Activated CD4-positive, alpha-beta T cell treated with anti-CD3 and anti-CD28 coated beads, Interleukin-2, amount 50 U/mL, for 24 hours (primary cell): ENCODE data around the gene ABCD2.
"Not testable (repeated sequence)": the region's sequence is repeated elsewhere in the genome, so short reads cannot be mapped to it uniquely, and the experiment has no call there.

ENCODE experiments used
- DNase-seq, 2 donors: peaks; one replicate each; pipeline ENCODE4 v3.0.0-alpha.2; 2020; ENCODE audit warnings: low read depth in 1 of 2, low spot score in 1 of 2

The ABCD2 gene

GRCh38 chr12:39619660-39620433 lies at the start of gene ABCD2:
TSS of gene ABCD2 (minus strand) at chr12:39619803. CDS start at chr12:39619615, 188 bp downstream.
- DNase-seq: peak; percentile 32 to 79

DNA sequence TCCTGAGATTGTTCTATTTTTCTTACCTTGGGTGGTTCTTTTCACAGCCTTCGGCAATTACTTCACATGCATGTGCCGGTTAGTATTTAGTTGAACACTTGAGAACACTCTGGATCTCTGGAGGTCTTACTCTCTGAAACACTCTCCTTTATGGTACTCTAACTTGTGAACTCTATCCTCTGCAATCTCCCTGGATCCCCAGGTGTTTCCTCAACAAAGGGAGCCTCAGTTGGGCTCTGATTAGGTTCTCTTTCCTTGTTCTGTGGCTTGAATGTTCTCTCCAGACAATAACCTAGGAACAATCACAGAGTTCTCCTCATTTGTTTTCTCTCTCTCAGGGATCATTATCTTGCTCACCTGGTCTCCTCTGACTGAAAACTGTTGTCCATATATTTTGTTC lies 40.5 kb upstream of the ABCD2 start:
- no peak for DNase-seq

DNA sequence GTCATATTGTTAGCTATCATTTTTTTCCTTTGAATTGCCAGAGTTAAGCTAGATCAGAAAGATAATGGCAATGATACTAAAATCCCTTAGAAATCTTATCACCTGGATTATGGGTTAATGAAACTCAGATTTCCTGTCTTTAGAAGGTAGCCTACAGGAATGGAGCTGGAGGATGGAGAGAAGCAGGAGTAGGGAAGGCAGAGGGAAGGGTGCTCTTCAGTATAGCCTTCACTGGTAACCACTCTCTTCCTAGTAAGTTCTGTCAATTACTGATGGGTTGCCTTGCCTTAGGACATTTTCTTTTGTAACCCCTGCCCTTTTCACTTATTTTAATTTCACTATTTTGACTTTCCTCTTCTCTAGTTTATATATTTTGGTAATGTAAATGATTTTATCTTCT lies 27.8 kb upstream of the ABCD2 start:
- no peak for DNase-seq

GRCh38 chr12:39646963-39647362 lies 27.4 kb upstream of the ABCD2 start:
- DNase-seq: no peak

DNA sequence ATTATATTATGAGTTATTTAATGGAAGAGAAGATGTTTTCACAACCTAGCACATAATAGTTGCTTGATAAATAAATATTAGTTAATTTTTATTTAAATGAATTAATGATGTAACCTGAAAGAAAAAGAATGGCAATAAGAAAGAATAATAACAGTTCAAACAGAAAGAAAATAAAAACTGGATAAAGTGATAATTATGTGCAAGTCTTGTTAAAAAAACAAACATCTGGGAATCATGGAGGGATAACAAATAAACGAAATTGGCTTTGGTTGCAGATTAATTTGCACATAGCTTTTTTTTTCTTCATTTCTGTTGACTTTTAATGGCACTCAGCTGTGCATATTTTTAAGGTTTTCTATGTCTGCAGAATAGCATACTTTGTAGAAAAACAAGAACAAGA lies 23.4 kb upstream of the ABCD2 start:
- DNase-seq: no peak

DNA sequence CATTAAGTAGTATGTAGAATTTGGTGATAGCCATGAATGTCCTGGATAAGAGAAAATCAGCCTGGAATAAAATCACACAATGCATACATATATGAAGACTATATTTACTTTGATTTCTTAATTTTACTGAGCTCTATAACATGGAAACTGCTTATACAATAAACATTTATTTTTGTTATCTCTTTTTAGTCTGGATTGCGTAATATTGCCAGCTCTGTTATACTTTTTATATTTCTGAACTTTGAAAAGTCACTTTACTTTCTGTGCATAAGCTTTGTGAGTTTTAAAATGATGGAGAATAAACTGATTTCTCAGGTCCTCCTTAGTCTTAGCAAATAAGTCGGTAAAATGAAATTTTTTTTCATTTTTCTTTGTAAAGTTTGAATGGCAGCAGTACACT lies 19.2 kb upstream of the ABCD2 start:
- DNase-seq: no peak

- DNase-seq: no peak
Observed at GRCh38 chr12:39638178-39638577, 18.6 kb upstream of the ABCD2 start.

GRCh38 chr12:39632670-39633069 lies 13.1 kb upstream of the ABCD2 start:
- no peak for DNase-seq

DNA sequence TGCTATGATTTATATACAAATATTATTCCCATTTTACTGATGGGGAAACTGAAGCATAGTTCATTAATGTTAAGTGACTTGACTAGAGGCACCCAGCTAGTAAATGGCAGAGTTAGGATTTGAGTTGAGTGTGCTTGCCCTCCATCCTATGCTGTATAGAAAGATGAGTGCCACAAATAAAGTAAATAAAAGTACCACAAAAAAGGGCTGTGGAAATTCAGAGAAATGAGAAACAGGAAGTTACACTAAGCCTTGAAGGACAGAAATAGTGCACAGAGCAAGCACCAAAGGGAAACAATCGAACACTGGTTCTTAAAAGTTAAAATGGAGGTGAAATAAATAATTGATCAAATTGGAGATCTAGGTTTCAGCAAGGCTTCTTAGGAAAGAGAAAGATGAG lies 9.2 kb upstream of the ABCD2 start:
- no peak for DNase-seq

DNA sequence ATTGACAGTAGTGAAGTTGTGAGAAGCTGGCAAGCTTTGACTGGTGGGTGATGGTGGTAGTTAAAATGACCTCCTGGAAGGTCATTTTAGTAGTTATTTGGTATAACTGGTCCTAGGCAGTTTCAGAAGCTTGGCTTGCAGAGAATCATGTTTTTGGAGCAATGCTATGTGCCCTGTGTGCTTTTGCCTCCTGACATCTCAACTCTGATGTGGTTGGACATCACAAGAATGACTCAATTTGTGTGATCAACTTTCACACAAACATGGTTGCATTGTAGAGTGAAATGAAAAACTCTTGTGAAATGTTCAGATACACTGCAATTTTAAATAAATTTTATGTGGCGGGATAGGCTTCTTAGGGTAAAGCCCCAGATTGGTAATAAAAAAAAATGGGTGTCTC lies 8.3 kb upstream of the ABCD2 start:
- no peak for DNase-seq

DNA sequence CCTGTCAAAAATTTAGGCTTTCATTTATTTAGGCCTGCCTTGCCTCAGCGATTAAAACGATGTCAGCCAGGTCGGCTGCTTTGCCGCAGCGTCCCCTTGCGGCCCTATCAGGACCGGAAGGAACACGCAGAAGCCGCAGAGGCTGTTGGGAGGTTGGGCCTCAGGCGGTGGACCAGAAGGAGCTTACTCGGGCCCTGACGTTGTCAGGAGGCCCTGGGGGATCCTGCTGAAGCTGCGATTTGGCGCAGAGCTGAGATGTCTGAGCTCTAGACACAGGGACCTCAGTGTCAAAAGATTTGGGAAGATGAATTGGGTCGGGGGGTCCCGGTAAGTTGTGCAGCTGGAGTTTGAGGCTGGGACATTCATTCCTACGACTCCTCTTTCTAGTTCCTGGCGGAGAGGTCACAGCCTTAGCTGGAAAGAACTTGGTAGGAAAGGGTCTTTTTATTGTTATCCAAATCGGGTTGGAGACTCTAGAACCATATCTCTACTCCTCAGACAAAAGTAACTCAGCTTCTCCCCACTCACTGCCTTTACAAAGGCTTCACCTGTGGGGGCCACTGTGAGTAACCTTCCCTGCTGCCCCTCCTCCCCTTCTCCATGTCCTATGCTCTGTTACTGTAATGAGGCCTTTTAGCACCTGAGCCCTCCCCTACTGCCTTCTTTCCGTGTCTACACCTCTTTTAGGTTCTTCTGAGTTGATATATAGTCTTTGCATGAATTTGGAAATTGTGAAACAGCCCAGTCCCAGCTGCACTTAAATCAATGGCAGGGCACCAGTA lies 6.6 kb upstream of the ABCD2 start:
- no peak for DNase-seq

- no peak for DNase-seq
Observed at GRCh38 chr12:39623919-39624318, 4.3 kb upstream of the ABCD2 start.

- not testable (repeated sequence) for DNase-seq
Observed at GRCh38 chr12:39623160-39623559, 3.6 kb upstream of the ABCD2 start.

DNA sequence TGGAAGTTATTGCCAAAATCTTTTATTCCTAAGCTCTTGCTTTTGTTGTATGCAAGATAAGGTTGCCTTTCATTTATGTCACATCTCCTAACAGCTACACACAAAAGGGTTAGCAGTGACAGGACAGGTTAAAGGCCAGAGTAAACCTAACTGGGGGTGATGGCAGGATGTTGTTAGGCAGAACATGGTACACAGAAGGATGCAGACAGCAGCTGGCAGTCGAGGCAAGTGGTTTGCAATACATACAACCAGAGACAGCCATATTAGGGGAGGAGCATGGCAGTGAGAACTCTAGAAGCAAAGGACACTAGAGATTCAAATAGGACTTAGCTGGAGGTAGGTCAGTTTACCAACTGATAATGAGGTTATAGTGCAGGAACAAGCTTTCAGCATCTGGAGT lies 2.7 kb upstream of the ABCD2 start:
- DNase-seq: no peak

GRCh38 chr12:39621670-39622069 lies 2.1 kb upstream of the ABCD2 start:
- DNase-seq: no peak

- DNase-seq: peak; percentile 27 to 48
Observed at GRCh38 chr12:39620659-39621658, 1.4 kb upstream of the ABCD2 start.

- DNase-seq: no peak
Observed at GRCh38 chr12:39619316-39619659, 315 bp downstream of the ABCD2 start.

GRCh38 chr12:39618701-39619100 lies 902 bp downstream of the ABCD2 start:
- DNase-seq: no peak

GRCh38 chr12:39617887-39618286 lies 1.7 kb downstream of the ABCD2 start:
- DNase-seq: no peak

GRCh38 chr12:39616666-39617065 lies 2.9 kb downstream of the ABCD2 start:
- no peak for DNase-seq

- no peak for DNase-seq
Observed at GRCh38 chr12:39616251-39616650, 3.4 kb downstream of the ABCD2 start.
